Liver (tissue), 3 donors: ENCODE data around the gene TMEM87B.

Experiments used
- GABPA ChIP-seq, 2 donors: IDR thresholded peaks in 1 of 2; conservative IDR thresholded peaks in 1 of 2; 2 replicates each; pipeline ENCODE4 v1.6.1; 2016; ENCODE audit warnings: antibody characterized with exemption in 2 of 2, mild to moderate bottlenecking in 1 of 2, moderate library complexity in 1 of 2
- HNF4G ChIP-seq: IDR thresholded peaks from 2 replicates; pipeline ENCODE4 v1.6.1; 2016; ENCODE audit warnings: antibody characterized with exemption
- JUND ChIP-seq, 2 donors: IDR thresholded peaks; 2 replicates each; pipeline ENCODE4 v1.6.1; 2016; ENCODE audit warnings: antibody characterized with exemption in 2 of 2
- NR2F2 ChIP-seq: IDR thresholded peaks from 2 replicates; pipeline ENCODE4 v1.6.1; 2016; ENCODE audit warnings: antibody characterized with exemption
- RAD21 ChIP-seq, 2 donors: IDR thresholded peaks; 2 replicates each; pipeline ENCODE4 v1.6.1; 2016; ENCODE audit warnings: antibody characterized with exemption in 2 of 2, mild to moderate bottlenecking in 2 of 2
- SP1 ChIP-seq: IDR thresholded peaks from 2 replicates; pipeline ENCODE4 v1.6.1; 2018; ENCODE audit warnings: antibody characterized with exemption, mild to moderate bottlenecking
- TF ChIP-seq, protein P1 (sequence below): fragments of 150-350 bp; IDR thresholded peaks from 2 replicates; pipeline ENCODE4 v1.5.1; 2017; ENCODE audit warnings: improper control_type of control experiment, low read depth, low read length; ENCODE audit not compliant: missing input control
- TF ChIP-seq, protein P2 (sequence below): IDR thresholded peaks from 2 replicates; pipeline ENCODE4 v1.6.1; 2016; ENCODE audit warnings: antibody characterized with exemption
- donor health status: healthy.
- donor health status: healthy.

DNA sequence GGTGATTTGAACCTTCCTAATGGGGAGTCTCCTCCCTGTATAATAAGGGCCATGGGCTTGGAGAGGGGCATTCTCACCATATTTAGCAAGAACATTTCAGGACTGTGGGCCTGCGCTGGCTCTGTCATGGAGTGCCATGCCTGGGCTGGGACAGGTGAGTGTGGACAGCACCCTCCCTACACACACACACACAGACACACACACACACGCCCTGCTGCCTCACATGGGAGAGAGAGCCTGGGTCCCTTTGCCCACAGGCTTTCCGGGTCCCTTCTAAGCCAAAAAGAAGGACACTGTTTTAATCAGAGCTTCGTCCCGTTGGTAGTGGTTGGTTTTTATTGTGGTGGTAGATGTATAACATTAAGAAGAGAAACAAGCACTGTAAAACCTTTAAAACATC is 31.4 kb upstream of the TMEM87B start:
- TF ChIP-seq, protein P1, sequence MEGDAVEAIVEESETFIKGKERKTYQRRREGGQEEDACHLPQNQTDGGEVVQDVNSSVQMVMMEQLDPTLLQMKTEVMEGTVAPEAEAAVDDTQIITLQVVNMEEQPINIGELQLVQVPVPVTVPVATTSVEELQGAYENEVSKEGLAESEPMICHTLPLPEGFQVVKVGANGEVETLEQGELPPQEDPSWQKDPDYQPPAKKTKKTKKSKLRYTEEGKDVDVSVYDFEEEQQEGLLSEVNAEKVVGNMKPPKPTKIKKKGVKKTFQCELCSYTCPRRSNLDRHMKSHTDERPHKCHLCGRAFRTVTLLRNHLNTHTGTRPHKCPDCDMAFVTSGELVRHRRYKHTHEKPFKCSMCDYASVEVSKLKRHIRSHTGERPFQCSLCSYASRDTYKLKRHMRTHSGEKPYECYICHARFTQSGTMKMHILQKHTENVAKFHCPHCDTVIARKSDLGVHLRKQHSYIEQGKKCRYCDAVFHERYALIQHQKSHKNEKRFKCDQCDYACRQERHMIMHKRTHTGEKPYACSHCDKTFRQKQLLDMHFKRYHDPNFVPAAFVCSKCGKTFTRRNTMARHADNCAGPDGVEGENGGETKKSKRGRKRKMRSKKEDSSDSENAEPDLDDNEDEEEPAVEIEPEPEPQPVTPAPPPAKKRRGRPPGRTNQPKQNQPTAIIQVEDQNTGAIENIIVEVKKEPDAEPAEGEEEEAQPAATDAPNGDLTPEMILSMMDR, result no peak
- TF ChIP-seq GABPA (IDR thresholded peaks at IDR 0.05 in 1 of 2, conservative IDR thresholded peaks at IDR 0.05 in 1 of 2) (no peak), JUND (IDR thresholded peaks at IDR 0.05) (no peak), SP1 (no peak), NR2F2 (no peak), RAD21 (IDR thresholded peaks at IDR 0.05) (no peak), HNF4G (no peak)
- TF ChIP-seq, protein P2, sequence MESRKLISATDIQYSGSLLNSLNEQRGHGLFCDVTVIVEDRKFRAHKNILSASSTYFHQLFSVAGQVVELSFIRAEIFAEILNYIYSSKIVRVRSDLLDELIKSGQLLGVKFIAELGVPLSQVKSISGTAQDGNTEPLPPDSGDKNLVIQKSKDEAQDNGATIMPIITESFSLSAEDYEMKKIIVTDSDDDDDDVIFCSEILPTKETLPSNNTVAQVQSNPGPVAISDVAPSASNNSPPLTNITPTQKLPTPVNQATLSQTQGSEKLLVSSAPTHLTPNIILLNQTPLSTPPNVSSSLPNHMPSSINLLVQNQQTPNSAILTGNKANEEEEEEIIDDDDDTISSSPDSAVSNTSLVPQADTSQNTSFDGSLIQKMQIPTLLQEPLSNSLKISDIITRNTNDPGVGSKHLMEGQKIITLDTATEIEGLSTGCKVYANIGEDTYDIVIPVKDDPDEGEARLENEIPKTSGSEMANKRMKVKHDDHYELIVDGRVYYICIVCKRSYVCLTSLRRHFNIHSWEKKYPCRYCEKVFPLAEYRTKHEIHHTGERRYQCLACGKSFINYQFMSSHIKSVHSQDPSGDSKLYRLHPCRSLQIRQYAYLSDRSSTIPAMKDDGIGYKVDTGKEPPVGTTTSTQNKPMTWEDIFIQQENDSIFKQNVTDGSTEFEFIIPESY, result no peak
